ENCODE results near the gene TSPAN13. TPM values are rescaled to one million over a fixed set of nuclear protein-coding genes. Genes with fewer than 3 reads are reported as not detected.

Gene TSPAN13
- total RNA-seq, 1 donor from 2014 or later = 39.1 TPM

DNA sequence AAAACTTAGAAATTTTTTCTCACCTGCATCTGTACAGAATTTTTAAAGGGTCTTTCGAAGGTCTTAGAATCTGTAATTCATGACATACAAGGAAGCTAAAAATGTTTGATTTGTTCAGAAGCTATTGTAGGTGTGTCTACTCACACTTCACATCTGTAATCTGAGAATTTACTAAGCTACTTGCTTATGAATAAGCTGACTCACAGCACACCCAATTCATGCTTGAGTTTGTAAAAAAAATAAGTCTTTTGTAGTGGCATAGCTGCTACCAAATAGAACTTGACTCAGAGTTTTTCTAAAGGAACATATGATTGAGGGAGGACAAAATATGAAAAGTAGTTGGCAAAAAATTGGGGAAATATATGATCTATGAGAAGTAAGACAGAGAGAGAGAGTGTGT lies 64.0 kb downstream of the TSPAN13 start:
- no peaks in the 10 kb centered on the region for H3K36me3 ChIP-seq (ENCODE audit: control insufficient read depth in 3 of 3, insufficient read depth in 3 of 3, low read length in 3 of 3)
- no peak overlapping the region for H3K4me3 ChIP-seq (ENCODE audit: low read length in 3 of 3)
- no peaks in the 10 kb centered on the region for H3K9me3 ChIP-seq (ENCODE audit: control insufficient read depth in 3 of 3, low read length in 3 of 3)
- H3K27me3 ChIP-seq (ENCODE audit: control insufficient read depth in 3 of 3, insufficient read depth in 3 of 3, low read length in 3 of 3) = no peaks in the 10 kb centered on the region
- no peaks in the 10 kb centered on the region for H3K4me1 ChIP-seq (ENCODE audit: control insufficient read depth in 3 of 3, insufficient read depth in 3 of 3, low read length in 3 of 3)
- H3K27ac ChIP-seq (ENCODE audit: low read depth, low read length) = no peak overlapping the region
- H3K9ac ChIP-seq (ENCODE audit: low read depth in 1 of 3, low read length in 3 of 3) = no peak overlapping the region

DNA sequence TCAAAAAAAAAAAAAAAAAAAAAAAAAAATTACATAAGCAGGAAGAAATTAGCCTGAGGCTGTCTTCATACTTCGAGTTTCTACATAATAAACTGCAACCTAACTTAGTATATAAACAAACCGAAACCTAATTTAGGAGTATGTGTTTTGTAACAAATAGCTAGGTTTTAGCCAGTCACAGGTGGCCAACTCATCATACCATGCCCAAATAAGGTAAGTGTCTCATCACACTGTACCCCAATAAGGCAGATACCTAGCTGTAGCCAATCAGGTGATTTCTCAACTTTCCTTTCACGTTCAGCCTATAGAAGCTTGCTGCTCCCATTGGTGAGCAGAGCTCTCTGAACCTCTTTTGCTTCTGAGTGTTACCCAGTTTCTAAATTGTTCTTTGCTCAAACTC lies 65.2 kb downstream of the TSPAN13 start:
- no peak overlapping the region for H3K9ac ChIP-seq (ENCODE audit: low read depth in 1 of 3, low read length in 3 of 3)
- H3K27me3 ChIP-seq (ENCODE audit: control insufficient read depth in 3 of 3, insufficient read depth in 3 of 3, low read length in 3 of 3) = no peaks in the 10 kb centered on the region
- no peak overlapping the region for H3K4me3 ChIP-seq (ENCODE audit: low read length in 3 of 3)

DNA sequence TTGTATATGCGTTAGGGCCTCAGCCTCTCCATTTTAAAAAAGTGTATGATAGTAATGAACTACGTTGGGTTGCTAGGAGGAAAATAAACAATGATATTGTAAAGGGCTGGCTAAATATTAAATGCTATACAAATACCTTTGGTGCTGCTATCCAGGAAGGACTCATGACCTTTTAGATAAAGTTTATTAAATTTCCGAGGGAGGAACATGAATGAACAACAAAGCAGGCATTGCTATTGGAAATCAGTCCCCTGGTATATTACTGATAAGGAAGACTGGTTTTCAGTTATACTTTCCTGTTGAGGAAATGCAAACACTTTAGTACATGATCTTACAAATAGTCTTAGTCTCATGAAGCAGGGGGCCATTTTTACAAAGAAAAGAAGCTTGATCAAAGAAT lies 68.5 kb downstream of the TSPAN13 start:
- H3K4me3 ChIP-seq (ENCODE audit: low read length in 3 of 3) = no peak overlapping the region
- no peak overlapping the region for H3K9ac ChIP-seq (ENCODE audit: low read depth in 1 of 3, low read length in 3 of 3)
- no peaks in the 10 kb centered on the region for H3K27me3 ChIP-seq (ENCODE audit: control insufficient read depth in 3 of 3, insufficient read depth in 3 of 3, low read length in 3 of 3)
- no peaks in the 10 kb centered on the region for H3K4me1 ChIP-seq (ENCODE audit: control insufficient read depth in 3 of 3, insufficient read depth in 3 of 3, low read length in 3 of 3)
- no peak overlapping the region for H3K27ac ChIP-seq (ENCODE audit: low read depth, low read length)
- no peaks in the 10 kb centered on the region for H3K36me3 ChIP-seq (ENCODE audit: control insufficient read depth in 3 of 3, insufficient read depth in 3 of 3, low read length in 3 of 3)
- H3K9me3 ChIP-seq (ENCODE audit: control insufficient read depth in 3 of 3, low read length in 3 of 3) = no peaks in the 10 kb centered on the region

More for the DNA sequence above, 65.2 kb downstream of the TSPAN13 start:
- H3K27ac ChIP-seq (ENCODE audit: low read depth, low read length) = no peak overlapping the region
- H3K36me3 ChIP-seq (ENCODE audit: control insufficient read depth in 3 of 3, insufficient read depth in 3 of 3, low read length in 3 of 3) = no peaks in the 10 kb centered on the region
- no peaks in the 10 kb centered on the region for H3K4me1 ChIP-seq (ENCODE audit: control insufficient read depth in 3 of 3, insufficient read depth in 3 of 3, low read length in 3 of 3)
- H3K9me3 ChIP-seq (ENCODE audit: control insufficient read depth in 3 of 3, low read length in 3 of 3) = no peaks in the 10 kb centered on the region

DNA sequence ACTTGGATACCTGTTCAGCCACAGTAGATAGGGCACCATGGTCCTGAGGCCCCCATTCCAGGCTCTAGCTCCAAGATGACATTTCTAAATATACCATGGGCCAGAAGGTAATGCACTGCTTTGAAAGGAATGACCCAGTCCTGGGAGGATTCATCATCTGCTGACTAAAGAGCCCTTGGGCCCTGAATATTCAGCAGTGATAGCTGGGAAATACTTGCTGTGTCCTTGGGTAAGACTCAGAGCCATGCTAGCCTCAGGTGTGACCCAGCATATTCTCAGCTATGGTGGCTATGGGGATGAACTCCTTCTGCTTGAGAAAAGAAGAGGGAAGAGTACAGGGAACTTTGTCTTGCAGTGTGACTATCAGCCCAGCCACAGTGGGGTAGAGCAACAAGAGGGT lies 72.5 kb downstream of the TSPAN13 start:
- Histone ChIP-seq H3K9ac (ENCODE audit: low read depth in 1 of 3, low read length in 3 of 3) (no peak overlapping the region), H3K27ac (ENCODE audit: low read depth, low read length) (no peak overlapping the region), H3K4me3 (ENCODE audit: low read length in 3 of 3) (no peak overlapping the region), H3K27me3 (ENCODE audit: control insufficient read depth in 3 of 3, insufficient read depth in 3 of 3, low read length in 3 of 3) (no peaks in the 10 kb centered on the region), H3K4me1 (ENCODE audit: control insufficient read depth in 3 of 3, insufficient read depth in 3 of 3, low read length in 3 of 3) (no peaks in the 10 kb centered on the region), H3K9me3 (ENCODE audit: control insufficient read depth in 3 of 3, low read length in 3 of 3) (no peaks in the 10 kb centered on the region), H3K36me3 (ENCODE audit: control insufficient read depth in 3 of 3, insufficient read depth in 3 of 3, low read length in 3 of 3) (no peaks in the 10 kb centered on the region)

DNA sequence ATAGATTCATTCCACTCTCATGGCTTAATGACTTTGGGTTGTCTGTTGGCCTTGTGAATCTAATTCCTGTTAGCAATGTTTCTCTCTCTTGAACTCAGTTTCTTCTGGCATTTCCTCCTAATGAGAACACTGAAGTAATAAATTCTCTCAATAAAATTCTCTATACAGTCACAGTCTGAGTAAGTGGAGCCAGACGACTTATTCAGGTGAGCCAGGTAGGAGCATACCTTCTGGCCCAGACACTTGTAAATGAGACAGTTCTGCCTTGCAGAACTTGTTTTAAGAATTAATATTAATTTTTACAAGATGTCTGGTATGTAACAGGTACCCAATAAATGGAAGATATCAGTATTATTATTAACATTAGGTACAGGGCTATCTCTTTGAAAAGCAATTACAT lies 79.8 kb downstream of the TSPAN13 start:
- Histone ChIP-seq H3K9me3 (ENCODE audit: control insufficient read depth in 3 of 3, low read length in 3 of 3) (no peaks in the 10 kb centered on the region), H3K4me1 (ENCODE audit: control insufficient read depth in 3 of 3, insufficient read depth in 3 of 3, low read length in 3 of 3) (no peaks in the 10 kb centered on the region), H3K9ac (ENCODE audit: low read depth in 1 of 3, low read length in 3 of 3) (no peak overlapping the region), H3K36me3 (ENCODE audit: control insufficient read depth in 3 of 3, insufficient read depth in 3 of 3, low read length in 3 of 3) (no peaks in the 10 kb centered on the region), H3K4me3 (ENCODE audit: low read length in 3 of 3) (no peak overlapping the region), H3K27ac (ENCODE audit: low read depth, low read length) (no peak overlapping the region), H3K27me3 (ENCODE audit: control insufficient read depth in 3 of 3, insufficient read depth in 3 of 3, low read length in 3 of 3) (no peaks in the 10 kb centered on the region)

Other genes with a start within 250 kb of the TSPAN13 start
- gene LRRC72, start 226.9 kb upstream of the TSPAN13 start, total RNA-seq = not detected
- 30.3 TPM for gene ANKMY2, start 108.0 kb upstream of the TSPAN13 start, total RNA-seq
- gene BZW2, start 107.6 kb upstream of the TSPAN13 start, total RNA-seq = 155 TPM
- 3.1 TPM for gene AGR2, start 51.2 kb downstream of the TSPAN13 start, total RNA-seq
- not detected for gene AGR3, start 128.2 kb downstream of the TSPAN13 start, total RNA-seq